ENCODE data around the gene LGR6.

LGR6 gene

DNA sequence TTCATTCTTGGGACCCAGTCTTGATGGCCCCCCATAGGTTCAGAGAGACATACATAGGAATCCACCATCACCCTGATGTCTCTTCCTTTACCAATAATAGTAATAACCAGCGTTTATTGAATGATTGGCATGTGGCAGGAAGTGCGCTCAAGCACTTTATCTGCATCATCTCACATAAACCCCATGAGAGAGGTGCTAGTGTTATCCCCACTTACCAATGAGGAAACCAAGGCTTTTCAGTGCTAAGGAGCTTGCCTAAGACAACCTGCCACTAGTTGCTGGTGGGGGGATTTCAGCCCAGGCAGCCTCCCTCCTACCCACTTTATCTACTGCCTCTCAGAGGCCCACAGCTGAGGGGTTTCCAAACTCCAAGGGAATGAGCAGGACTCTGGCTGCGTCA, 7.7 kb downstream of the LGR6 start:
- TF ChIP-seq, protein P1, sequence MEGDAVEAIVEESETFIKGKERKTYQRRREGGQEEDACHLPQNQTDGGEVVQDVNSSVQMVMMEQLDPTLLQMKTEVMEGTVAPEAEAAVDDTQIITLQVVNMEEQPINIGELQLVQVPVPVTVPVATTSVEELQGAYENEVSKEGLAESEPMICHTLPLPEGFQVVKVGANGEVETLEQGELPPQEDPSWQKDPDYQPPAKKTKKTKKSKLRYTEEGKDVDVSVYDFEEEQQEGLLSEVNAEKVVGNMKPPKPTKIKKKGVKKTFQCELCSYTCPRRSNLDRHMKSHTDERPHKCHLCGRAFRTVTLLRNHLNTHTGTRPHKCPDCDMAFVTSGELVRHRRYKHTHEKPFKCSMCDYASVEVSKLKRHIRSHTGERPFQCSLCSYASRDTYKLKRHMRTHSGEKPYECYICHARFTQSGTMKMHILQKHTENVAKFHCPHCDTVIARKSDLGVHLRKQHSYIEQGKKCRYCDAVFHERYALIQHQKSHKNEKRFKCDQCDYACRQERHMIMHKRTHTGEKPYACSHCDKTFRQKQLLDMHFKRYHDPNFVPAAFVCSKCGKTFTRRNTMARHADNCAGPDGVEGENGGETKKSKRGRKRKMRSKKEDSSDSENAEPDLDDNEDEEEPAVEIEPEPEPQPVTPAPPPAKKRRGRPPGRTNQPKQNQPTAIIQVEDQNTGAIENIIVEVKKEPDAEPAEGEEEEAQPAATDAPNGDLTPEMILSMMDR (IDR thresholded peaks at IDR 0.05; ENCODE audit: low read depth, low read length, missing control alignments), result no peak
- no peaks in the 10 kb centered on the region for H3K36me3 ChIP-seq (replicated peaks)
- H3K27ac ChIP-seq, result no peak overlapping the region
- in situ Hi-C loops (cut with HindIII; ENCODE audit: low pct_ligation_motif_present, low sequenced_read_pairs), result loop anchor here (25.0 kb wide), 1 partner anchor 111 kb away; no protein-coding TSS in a partner anchor
- DNase-seq, result no peak
- peaks cover 4% of the 10 kb centered on the region for H3K27me3 ChIP-seq (replicated peaks)
- H3K4me3 ChIP-seq (ENCODE audit: low read depth, low read length), result no peak overlapping the region

- H3K4me3 ChIP-seq (ENCODE audit: low read depth, low read length), result no peak overlapping the region
- in situ Hi-C loops (cut with HindIII; ENCODE audit: low pct_ligation_motif_present, low sequenced_read_pairs), result loop anchor here (25.0 kb wide), 1 partner anchor 110 kb away; no protein-coding TSS in a partner anchor
- no peaks in the 10 kb centered on the region for H3K36me3 ChIP-seq (replicated peaks)
- no peak for DNase-seq
- no peak overlapping the region for H3K27ac ChIP-seq
- peaks cover 4% of the 10 kb centered on the region for H3K27me3 ChIP-seq (replicated peaks)
- TF ChIP-seq, protein P1 (IDR thresholded peaks at IDR 0.05; ENCODE audit: low read depth, low read length, missing control alignments), result no peak
Observed at GRCh38 chr1:202201971-202202370, 8.4 kb downstream of the LGR6 start.

DNA sequence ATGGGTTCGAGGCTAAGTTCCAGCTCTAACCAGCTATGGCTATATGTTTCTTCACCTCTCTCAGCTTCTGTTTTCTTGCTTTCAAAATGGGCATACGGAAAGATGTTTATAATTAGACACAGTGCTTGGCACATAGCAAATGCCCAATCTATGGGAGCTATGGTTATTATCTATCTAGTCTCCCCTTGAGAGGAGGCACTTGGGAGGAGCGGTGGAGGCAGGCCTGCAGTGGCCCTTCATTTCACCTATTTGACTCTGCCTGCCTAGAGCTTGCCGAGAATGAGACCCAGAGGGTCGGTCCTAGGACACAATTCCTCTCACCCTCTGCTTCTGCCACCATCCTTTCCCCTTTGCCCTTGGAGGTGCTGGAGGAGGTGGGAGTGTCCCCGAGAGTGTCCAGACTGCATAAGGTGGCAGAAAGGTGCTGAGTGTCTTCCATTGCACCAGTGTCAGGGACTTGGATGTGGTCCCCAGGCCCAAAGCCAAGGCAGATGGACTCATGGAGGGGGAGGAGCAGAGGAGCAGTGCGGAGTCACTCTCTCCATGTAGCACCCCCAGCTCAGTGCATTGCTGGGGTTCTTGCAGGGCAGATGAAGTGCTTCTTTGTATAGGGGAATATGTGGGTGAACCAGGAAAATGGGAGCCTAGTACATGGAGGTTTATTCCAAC, 9.0 kb downstream of the LGR6 start:
- no peak overlapping the region for H3K4me3 ChIP-seq (ENCODE audit: low read depth, low read length)
- no peaks in the 10 kb centered on the region for H3K36me3 ChIP-seq (replicated peaks)
- peaks cover 1% of the 10 kb centered on the region for H3K27me3 ChIP-seq (replicated peaks)
- in situ Hi-C loops (cut with HindIII; ENCODE audit: low pct_ligation_motif_present, low sequenced_read_pairs), result loop anchor here (25.0 kb wide), 1 partner anchor 110 kb away; no protein-coding TSS in a partner anchor
- no peak for DNase-seq
- TF ChIP-seq, protein P1 (IDR thresholded peaks at IDR 0.05; ENCODE audit: low read depth, low read length, missing control alignments), result no peak
- H3K27ac ChIP-seq, result no peak overlapping the region

DNA sequence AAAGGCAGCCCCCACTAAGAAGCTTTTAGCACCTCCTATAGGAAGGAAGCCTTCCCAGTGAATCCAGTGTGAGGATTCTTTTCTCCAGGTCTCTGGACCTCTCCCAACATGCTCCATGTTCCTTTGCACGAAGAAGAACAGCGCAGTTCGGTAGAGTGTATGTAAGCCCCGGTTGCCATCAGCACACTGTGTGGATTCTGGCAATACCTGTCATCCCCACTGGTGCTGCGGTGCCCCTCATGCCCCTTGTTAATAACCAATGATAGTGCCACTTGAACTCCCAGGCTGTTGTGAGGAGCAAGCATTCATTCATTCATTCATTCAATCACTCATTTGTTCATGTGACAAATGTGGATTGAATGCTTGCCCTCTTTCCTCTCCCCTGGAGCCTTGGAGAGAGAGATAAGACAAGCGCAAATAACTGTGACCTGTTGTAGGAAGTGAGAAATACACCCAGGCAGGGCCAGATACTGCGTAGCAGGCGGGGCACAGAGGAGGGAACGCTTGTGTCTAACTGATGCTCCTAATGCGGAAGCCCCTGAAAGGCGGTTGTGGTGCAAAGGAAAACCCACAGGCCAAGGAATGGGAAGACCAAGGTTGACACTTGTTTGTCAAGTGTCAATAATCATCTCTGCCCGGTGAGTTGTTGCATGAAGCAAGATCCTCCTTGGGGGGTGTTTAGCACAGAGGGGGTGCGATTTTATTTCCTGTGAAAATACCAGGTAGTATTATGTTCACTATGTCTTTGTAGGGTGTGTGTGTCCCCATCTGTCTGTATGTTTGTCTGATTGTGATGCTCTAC, 9.8 kb downstream of the LGR6 start:
- no peak for DNase-seq

GRCh38 chr1:202204065-202204464, 10.5 kb downstream of the LGR6 start:
- Histone ChIP-seq H3K36me3 (replicated peaks) (no peaks in the 10 kb centered on the region), H3K27ac (no peak overlapping the region), H3K4me3 (ENCODE audit: low read depth, low read length) (no peak overlapping the region), H3K27me3 (replicated peaks) (peaks cover 1% of the 10 kb centered on the region)
- TF ChIP-seq, protein P1 (IDR thresholded peaks at IDR 0.05; ENCODE audit: low read depth, low read length, missing control alignments), result no peak
- no peak for DNase-seq
- in situ Hi-C loops (cut with HindIII; ENCODE audit: low pct_ligation_motif_present, low sequenced_read_pairs), result loop anchor here (25.0 kb wide), 1 partner anchor 108 kb away; no protein-coding TSS in a partner anchor

More for the DNA sequence above, 9.8 kb downstream of the LGR6 start:
- Histone ChIP-seq H3K27me3 (replicated peaks) (peaks cover 1% of the 10 kb centered on the region), H3K27ac (no peak overlapping the region), H3K36me3 (replicated peaks) (no peaks in the 10 kb centered on the region), H3K4me3 (ENCODE audit: low read depth, low read length) (no peak overlapping the region)
- in situ Hi-C loops (cut with HindIII; ENCODE audit: low pct_ligation_motif_present, low sequenced_read_pairs), result loop anchor here (25.0 kb wide), 1 partner anchor 109 kb away; no protein-coding TSS in a partner anchor
- TF ChIP-seq, protein P1 (IDR thresholded peaks at IDR 0.05; ENCODE audit: low read depth, low read length, missing control alignments), result no peak
